Prostate gland (tissue), 2 donors: Measurements from ENCODE around the gene GHR. TPM values are rescaled to one million over a fixed set of nuclear protein-coding genes. Genes with fewer than 3 reads are reported as not detected.

Experiments
- DNase-seq: peaks from one replicate; pipeline ENCODE4 v3.0.0-alpha.2; 2019; ENCODE audit warnings: low spot score
- H3K27ac ChIP-seq, 2 donors: fragments of 200-600 bp; sonication (generic); 2 replicates each; pipeline ENCODE4 v1.5.1; 2017 to 2019
- H3K27me3 ChIP-seq: fragments of 200-600 bp; sonication (generic); replicated peaks from 2 replicates; pipeline ENCODE4 v1.5.1; 2019; ENCODE audit not compliant: insufficient read depth
- H3K36me3 ChIP-seq, 2 donors: fragments of 200-600 bp; sonication (generic); 1 replicate in 1 of 2; 2 replicates in 1 of 2; pipeline versions ENCODE4 v1.5.1 to v1.8.1; 2017 to 2019
- H3K4me1 ChIP-seq: fragments of 200-600 bp; sonication (generic); replicated peaks from 2 replicates; pipeline ENCODE4 v1.5.1; 2019
- H3K4me3 ChIP-seq, 2 donors: fragments of 200-600 bp; sonication (generic); 2 replicates each; pipeline ENCODE4 v1.5.1; 2017 to 2019
- H3K9me3 ChIP-seq: fragments of 200-600 bp; sonication (generic); 2 replicates; pipeline ENCODE4 v1.5.1; 2017
- CTCF ChIP-seq, 4 experiments: fragments of 200-600 bp in 2 of 4; fragments of 450-650 bp in 2 of 4; sonication (generic) in 2 of 4; IDR thresholded peaks; 1 replicate in 3 of 4; 2 replicates in 1 of 4; pipeline ENCODE4 v1.5.1; 2016 to 2019; ENCODE audit warnings: antibody characterized with exemption in 4 of 4, mild to moderate bottlenecking in 2 of 4, moderate library complexity in 2 of 4
- POLR2A ChIP-seq: fragments of 450-650 bp; IDR thresholded peaks from one replicate; pipeline ENCODE4 v1.6.1; 2016; ENCODE audit warnings: antibody characterized with exemption, mild to moderate bottlenecking
- POLR2AphosphoS5 ChIP-seq: sonication (generic); formaldehyde crosslinking; IDR thresholded peaks from one replicate; pipeline ENCODE4 v1.6.1; 2017; ENCODE audit warnings: antibody characterized with exemption
- WGBS: methylation state at CpG from one replicate; pipeline ENCODE4 v1.1.5; 2018; 5-methylcytosine and 5-hydroxymethylcytosine counted together
- intact Hi-C: fragments of 100-400 bp; cut with DNase I; formaldehyde crosslinking; loops from one replicate; pipeline ENCODE4 v1.14.2; 2022
- total RNA-seq, 2 donors: library from RNA; depleted of rRNA; stranded (reverse); fragments of >200 nt; gene quantifications; one replicate each; pipeline ENCODE4 v1.1.0, GENCODE V29; 2016

GHR gene
- total RNA-seq, 2 donors from 2014 or later = 11.8 to 15.5 TPM

- no peak overlapping the region for H3K27ac ChIP-seq
- H3K36me3 ChIP-seq = no peaks in the 10 kb centered on the region
- no peak overlapping the region for H3K4me3 ChIP-seq
- no peaks in the 10 kb centered on the region for H3K9me3 ChIP-seq
- H3K27me3 ChIP-seq = no peaks in the 10 kb centered on the region
- peaks cover 5% of the 10 kb centered on the region for H3K4me1 ChIP-seq
- intact Hi-C loops = no loop called here
- 62% methylated on average over 1 of the region's 1 CpG for WGBS
- DNase-seq = no peak
- no peak for TF ChIP-seq POLR2A
- TF ChIP-seq POLR2AphosphoS5 = no peak
- TF ChIP-seq CTCF (IDR thresholded peaks at IDR 0.05) = no peak
Measured at GRCh38 chr5:42522783-42523182, 99.5 kb downstream of the GHR start.

GRCh38 chr5:42526179-42526578 is 102.9 kb downstream of the GHR start:
- TF ChIP-seq POLR2AphosphoS5 = no peak
- H3K4me3 ChIP-seq = no peak overlapping the region

GRCh38 chr5:42531611-42532010 is 108.4 kb downstream of the GHR start:
- no peak overlapping the region for H3K4me3 ChIP-seq
- DNase-seq = no peak
- intact Hi-C loops = no loop called here

More at GRCh38 chr5:42526179-42526578, 102.9 kb downstream of the GHR start:
- no peaks in the 10 kb centered on the region for H3K27me3 ChIP-seq
- peaks cover under 1% of the 10 kb centered on the region for H3K4me1 ChIP-seq
- no peak for DNase-seq
- intact Hi-C loops = no loop called here
- 78% methylated on average over 1 of the region's 1 CpG for WGBS
- H3K9me3 ChIP-seq = no peaks in the 10 kb centered on the region
- H3K27ac ChIP-seq = no peak overlapping the region
- H3K36me3 ChIP-seq = no peaks in the 10 kb centered on the region

GRCh38 chr5:42542106-42542505 is 118.9 kb downstream of the GHR start:
- no peak for DNase-seq
- Histone ChIP-seq H3K4me3 (no peak overlapping the region), H3K27me3 (no peaks in the 10 kb centered on the region), H3K36me3 (no peaks in the 10 kb centered on the region), H3K27ac (no peak overlapping the region), H3K4me1 (no peaks in the 10 kb centered on the region), H3K9me3 (no peaks in the 10 kb centered on the region)
- intact Hi-C loops = no loop called here
- no peak for TF ChIP-seq POLR2A

More at GRCh38 chr5:42531611-42532010, 108.4 kb downstream of the GHR start:
- Histone ChIP-seq H3K27me3 (no peaks in the 10 kb centered on the region), H3K9me3 (no peaks in the 10 kb centered on the region), H3K4me1 (no peaks in the 10 kb centered on the region), H3K36me3 (no peaks in the 10 kb centered on the region), H3K27ac (no peak overlapping the region)
- TF ChIP-seq CTCF (IDR thresholded peaks at IDR 0.05) (no peak), POLR2AphosphoS5 (no peak), POLR2A (no peak)
- 79% methylated on average over 2 of the region's 2 CpGs for WGBS

DNA sequence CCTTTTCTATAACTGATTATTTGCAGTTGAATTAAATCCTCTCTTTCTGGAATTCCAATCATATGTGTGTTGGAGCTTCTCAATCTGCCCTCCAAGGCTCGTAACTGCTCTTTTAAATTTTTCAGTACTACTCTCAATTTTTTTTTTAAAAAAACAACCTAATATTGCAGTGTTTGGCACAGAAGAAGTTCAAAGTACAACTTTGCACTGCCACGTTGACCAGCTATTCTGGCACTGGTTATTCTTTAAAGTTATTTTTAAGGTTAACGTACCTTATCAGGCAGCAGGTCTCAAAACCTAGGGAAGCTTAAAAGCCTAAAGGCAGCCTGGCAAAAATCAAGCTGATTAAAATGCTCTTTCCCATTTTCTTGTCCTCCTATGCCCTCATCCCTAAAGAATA is 120.5 kb downstream of the GHR start:
- Histone ChIP-seq H3K27me3 (no peaks in the 10 kb centered on the region), H3K27ac (no peak overlapping the region), H3K4me1 (no peaks in the 10 kb centered on the region), H3K36me3 (no peaks in the 10 kb centered on the region), H3K9me3 (no peaks in the 10 kb centered on the region), H3K4me3 (no peak overlapping the region)
- intact Hi-C loops = no loop called here
- no peak for DNase-seq
- WGBS = 84% methylated on average over 3 of the region's 3 CpGs
- no peak for TF ChIP-seq POLR2A
- no peak for TF ChIP-seq CTCF (IDR thresholded peaks at IDR 0.05)

- Histone ChIP-seq H3K4me3 (no peak overlapping the region), H3K9me3 (no peaks in the 10 kb centered on the region), H3K27ac (no peak overlapping the region), H3K36me3 (no peaks in the 10 kb centered on the region), H3K27me3 (no peaks in the 10 kb centered on the region), H3K4me1 (no peaks in the 10 kb centered on the region)
- no peak for DNase-seq
- intact Hi-C loops = no loop called here
- WGBS = 95% methylated on average over 3 of the region's 3 CpGs
- no peak for TF ChIP-seq POLR2A
- no peak for TF ChIP-seq CTCF (IDR thresholded peaks at IDR 0.05)
- TF ChIP-seq POLR2AphosphoS5 = no peak
Measured at GRCh38 chr5:42545038-42545437, 121.8 kb downstream of the GHR start.
